Measurements from ENCODE around the gene USP7. TPM values are rescaled to one million over a fixed set of nuclear protein-coding genes. Genes with fewer than 3 reads are reported as not detected.

USP7 gene
- polyA plus RNA-seq, 1 donor (not counting 4 experiments of a cell fraction or from before 2014, with no cell fraction given): 63.4 TPM

GRCh38 chr16:8885674-8886592 lies 77.8 kb downstream of the USP7 start:
- no peak overlapping the region for H2AFZ ChIP-seq (ENCODE audit: control insufficient read depth, low read length)
- no peaks in the 10 kb centered on the region for H3K79me2 ChIP-seq (ENCODE audit: control insufficient read depth, insufficient read depth, low read length)
- H3K27ac ChIP-seq (ENCODE audit: control insufficient read depth, insufficient read depth, low read length): no peak overlapping the region
- H3K4me1 ChIP-seq (ENCODE audit: control insufficient read depth, extremely low read depth, insufficient read depth, low read length): peaks cover 26% of the 10 kb centered on the region
- dilution Hi-C loops (cut with MboI; ENCODE audit: extremely low pct_ligation_motif_present, low sequenced_read_pairs): no loop called here
- peaks cover 12 to 14% of the 10 kb centered on the region in 2 experiments for H3K36me3 ChIP-seq (ENCODE audit: control insufficient read depth in 2 of 2, extremely low read depth in 1 of 2, insufficient read depth in 2 of 2, low read length in 2 of 2)
- H4K20me1 ChIP-seq (ENCODE audit: control insufficient read depth, extremely low read depth, insufficient read depth, low read length): peaks cover 8% of the 10 kb centered on the region
- no peaks in the 10 kb centered on the region for H3K27me3 ChIP-seq (ENCODE audit: control insufficient read depth, extremely low read depth, insufficient read depth, low read length)
- peak overlapping the region; percentile 22 for H3K4me2 ChIP-seq (ENCODE audit: control insufficient read depth, extremely low read depth, insufficient read depth, low read depth, low read length)
- H3K9me3 ChIP-seq (ENCODE audit: control insufficient read depth, low read depth, low read length): no peaks in the 10 kb centered on the region
- H3K9ac ChIP-seq (ENCODE audit: control insufficient read depth, extremely low read depth, insufficient read depth, low read length): peak overlapping the region; percentile 15
- no peaks in the 10 kb centered on the region for H3K9me1 ChIP-seq (ENCODE audit: control insufficient read depth, extremely low read depth, insufficient read depth, low read length)
- no peak overlapping the region for H3K4me3 ChIP-seq (ENCODE audit: control insufficient read depth in 2 of 3, extremely low read depth in 1 of 3, insufficient read depth in 2 of 3, low read depth in 1 of 3, low read length in 3 of 3)
- no peak for FAIRE-seq
- TF ChIP-seq EZH2 (IDR thresholded peaks at IDR 0.05; ENCODE audit: low read length): no peak
- peak in 2 of 3 experiments; percentile 15 for TF ChIP-seq CTCF (optimal IDR thresholded peaks at IDR 0.05 in 1 of 3, IDR thresholded peaks at IDR 0.05 in 1 of 3, conservative IDR thresholded peaks at IDR 0.05 in 1 of 3; ENCODE audit: extremely low read depth in 1 of 3, insufficient read depth in 2 of 3, low read length in 3 of 3)
- DNase-seq (ENCODE audit: low read depth, low spot score): no peak

- H3K9me1 ChIP-seq (ENCODE audit: control insufficient read depth, extremely low read depth, insufficient read depth, low read length): no peaks in the 10 kb centered on the region
- FAIRE-seq (no peak), DNase-seq (ENCODE audit: low read depth, low spot score) (no peak)
- no peaks in the 10 kb centered on the region for H3K27me3 ChIP-seq (ENCODE audit: control insufficient read depth, extremely low read depth, insufficient read depth, low read length)
- TF ChIP-seq EZH2 (IDR thresholded peaks at IDR 0.05; ENCODE audit: low read length): no peak
- no peak for TF ChIP-seq CTCF (optimal IDR thresholded peaks at IDR 0.05 in 1 of 3, IDR thresholded peaks at IDR 0.05 in 1 of 3, conservative IDR thresholded peaks at IDR 0.05 in 1 of 3; ENCODE audit: extremely low read depth in 1 of 3, insufficient read depth in 2 of 3, low read length in 3 of 3)
- dilution Hi-C loops (cut with MboI; ENCODE audit: extremely low pct_ligation_motif_present, low sequenced_read_pairs): no loop called here
- H3K4me3 ChIP-seq (ENCODE audit: control insufficient read depth in 2 of 3, extremely low read depth in 1 of 3, insufficient read depth in 2 of 3, low read depth in 1 of 3, low read length in 3 of 3): no peak overlapping the region
- H2AFZ ChIP-seq (ENCODE audit: control insufficient read depth, low read length): no peak overlapping the region
- H3K36me3 ChIP-seq (ENCODE audit: control insufficient read depth in 2 of 2, extremely low read depth in 1 of 2, insufficient read depth in 2 of 2, low read length in 2 of 2): no peaks in the 10 kb centered on the region
- H3K27ac ChIP-seq (ENCODE audit: control insufficient read depth, insufficient read depth, low read length): no peak overlapping the region
- H3K4me2 ChIP-seq (ENCODE audit: control insufficient read depth, extremely low read depth, insufficient read depth, low read depth, low read length): no peak overlapping the region
- peaks cover 41% of the 10 kb centered on the region for H3K4me1 ChIP-seq (ENCODE audit: control insufficient read depth, extremely low read depth, insufficient read depth, low read length)
- no peak overlapping the region for H3K9ac ChIP-seq (ENCODE audit: control insufficient read depth, extremely low read depth, insufficient read depth, low read length)
- peaks cover 8% of the 10 kb centered on the region for H4K20me1 ChIP-seq (ENCODE audit: control insufficient read depth, extremely low read depth, insufficient read depth, low read length)
- H3K9me3 ChIP-seq (ENCODE audit: control insufficient read depth, low read depth, low read length): no peaks in the 10 kb centered on the region
- no peaks in the 10 kb centered on the region for H3K79me2 ChIP-seq (ENCODE audit: control insufficient read depth, insufficient read depth, low read length)
Observed at GRCh38 chr16:8882725-8883377, 80.9 kb downstream of the USP7 start.
